ENCODE measurements around the gene PDCD7. TPM values are rescaled to one million over a fixed set of nuclear protein-coding genes. Genes with fewer than 3 reads are reported as not detected.
"Not testable (repeated sequence)": the region's sequence is repeated elsewhere in the genome, so short reads cannot be mapped to it uniquely, and the experiment has no call there.

Gene PDCD7
- total RNA-seq, 1 experiment from 2014 or later = 19.1 TPM

DNA sequence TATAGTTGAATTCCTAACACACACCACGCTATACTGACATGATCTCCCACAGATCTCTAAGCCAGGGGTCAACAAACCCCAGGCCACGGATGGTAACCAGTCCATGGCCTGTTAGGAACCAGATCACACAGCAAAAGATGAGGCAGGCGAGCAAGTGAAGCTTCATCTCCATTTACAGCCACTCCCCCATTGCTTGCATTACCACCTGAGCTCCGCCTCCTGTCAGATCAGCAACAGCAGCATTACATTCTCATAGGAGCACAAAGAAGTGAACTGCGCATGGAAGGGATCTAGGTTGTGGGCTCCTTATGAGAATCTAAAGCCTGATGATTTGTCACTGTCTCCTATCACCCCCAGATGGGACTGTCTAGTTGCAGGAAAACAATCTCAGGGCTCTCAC is 2.7 kb downstream of the PDCD7 start:
- no peak for DNase-seq (ENCODE audit: low read depth)

DNA sequence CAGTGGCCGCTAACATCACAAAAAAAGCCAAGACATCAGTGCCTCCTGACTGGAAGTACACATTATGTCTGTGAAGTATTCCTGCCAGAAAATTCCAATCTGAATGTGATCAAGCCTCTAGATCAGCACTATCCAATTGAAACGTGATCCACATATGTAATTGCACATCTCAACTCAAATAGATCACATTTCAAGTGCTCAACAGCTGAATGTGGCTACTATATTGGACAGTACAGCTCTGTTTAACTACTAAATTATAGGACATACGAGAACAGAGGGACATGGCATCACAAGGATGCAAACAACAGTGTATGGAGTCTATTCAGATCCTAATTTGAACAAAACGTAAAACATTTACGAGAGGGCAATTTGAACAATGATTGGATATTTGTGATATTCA is 18.1 kb downstream of the PDCD7 start:
- DNase-seq (ENCODE audit: low read depth) = no peak

DNA sequence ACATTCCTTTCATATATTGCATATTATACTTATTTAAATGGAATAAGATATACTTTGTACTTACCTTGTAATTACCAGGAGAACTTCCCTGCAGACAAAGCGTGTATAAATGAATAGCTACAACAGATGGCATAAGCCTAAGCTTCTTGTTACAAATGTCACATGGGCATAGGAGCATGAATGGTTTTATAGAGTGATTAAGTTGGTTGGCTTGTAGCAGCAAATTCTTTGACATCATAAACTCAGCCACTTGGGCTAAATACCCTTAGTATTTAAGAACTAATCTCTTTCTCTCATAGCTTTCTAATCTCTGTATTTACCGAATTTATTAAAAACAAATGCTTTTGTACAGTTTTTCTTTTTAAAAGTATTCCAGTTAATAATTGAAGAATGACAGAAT is 18.5 kb downstream of the PDCD7 start, which contains the start of gene UBAP1L:
Gene UBAP1L (minus strand): TSS at position 115 of the 400 bp plus-strand sequence. CDS start 8,985 bp downstream, outside the sequence.
- no peak for DNase-seq (ENCODE audit: low read depth)

DNA sequence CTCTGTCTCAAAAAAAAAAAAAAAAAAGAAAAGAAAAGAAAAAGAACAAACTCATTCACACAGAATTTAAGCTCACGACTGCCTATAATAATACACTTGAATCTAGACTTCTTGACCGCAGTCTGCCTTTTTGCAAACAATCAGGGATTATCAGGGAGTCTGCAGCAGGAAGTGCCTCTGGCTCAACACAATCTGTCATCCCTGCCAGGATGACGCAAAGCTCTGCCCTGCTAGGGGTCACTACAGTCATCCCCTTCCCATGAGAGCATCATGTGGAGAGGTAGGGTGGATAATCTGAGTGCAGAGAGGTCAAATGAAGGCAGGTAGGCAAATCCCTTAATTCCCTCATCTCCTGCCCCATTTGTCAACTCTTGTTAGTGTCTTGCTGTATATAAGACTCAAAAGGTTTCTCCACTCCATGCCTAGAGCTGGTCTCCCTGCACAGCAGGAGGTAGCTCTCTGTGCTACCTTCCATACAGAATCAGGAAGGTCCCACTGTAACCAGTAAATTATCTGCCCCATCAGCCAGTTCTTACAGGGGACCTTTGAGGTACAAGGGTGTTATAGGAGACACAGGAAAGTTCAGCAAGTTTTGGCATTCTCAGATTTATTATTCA is 22.8 kb downstream of the PDCD7 start:
- DNase-seq (ENCODE audit: low read depth) = peak; percentile 51

DNA sequence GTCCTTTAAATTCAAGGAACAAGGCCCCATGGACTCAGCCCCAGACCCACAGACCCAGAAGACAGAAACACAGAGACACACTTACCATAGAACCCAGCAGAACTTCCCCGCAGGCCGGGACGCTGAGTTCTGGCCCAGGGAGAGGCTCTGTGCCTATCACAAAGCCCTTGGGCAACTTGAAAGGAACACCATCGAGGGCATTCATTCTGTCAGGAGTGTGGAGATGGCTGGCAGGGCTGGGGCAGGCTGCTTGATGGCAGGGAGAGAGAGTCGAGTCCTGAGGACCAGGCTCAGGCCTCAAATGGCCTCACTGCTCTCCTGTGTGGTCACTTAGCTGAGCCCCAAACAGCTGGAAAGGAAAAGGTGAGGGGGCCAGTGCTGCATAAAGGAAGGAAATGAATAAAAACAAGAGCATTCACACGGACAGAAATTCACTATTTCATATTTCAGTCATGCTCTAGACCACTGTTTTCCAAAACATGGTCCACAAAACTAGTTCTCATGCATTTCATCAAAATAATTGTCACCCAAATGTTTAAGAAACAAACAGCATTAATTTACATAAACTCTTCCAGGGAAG is 27.5 kb downstream of the PDCD7 start:
- DNase-seq (ENCODE audit: low read depth) = no peak

DNA sequence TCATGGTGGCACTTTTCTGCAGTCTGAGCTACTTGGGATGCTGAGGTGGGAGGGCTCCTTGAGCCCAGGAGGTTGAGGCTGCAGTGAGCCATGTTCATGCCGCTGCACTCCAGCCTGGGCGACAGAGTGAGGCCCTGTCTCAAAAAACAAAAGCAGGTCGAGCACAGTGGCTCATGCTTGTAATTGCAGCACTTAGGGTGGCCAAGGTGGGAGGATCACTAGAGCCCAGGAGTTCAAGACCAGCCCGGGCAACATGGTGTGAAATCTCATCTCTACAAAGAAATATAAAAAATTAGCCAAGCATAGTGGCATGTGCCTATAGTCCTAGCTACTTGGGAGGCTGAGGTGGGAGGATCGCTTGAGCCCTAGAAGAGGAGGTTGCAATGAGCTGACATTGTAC is 28.6 kb downstream of the PDCD7 start:
- DNase-seq (ENCODE audit: low read depth) = no peak

DNA sequence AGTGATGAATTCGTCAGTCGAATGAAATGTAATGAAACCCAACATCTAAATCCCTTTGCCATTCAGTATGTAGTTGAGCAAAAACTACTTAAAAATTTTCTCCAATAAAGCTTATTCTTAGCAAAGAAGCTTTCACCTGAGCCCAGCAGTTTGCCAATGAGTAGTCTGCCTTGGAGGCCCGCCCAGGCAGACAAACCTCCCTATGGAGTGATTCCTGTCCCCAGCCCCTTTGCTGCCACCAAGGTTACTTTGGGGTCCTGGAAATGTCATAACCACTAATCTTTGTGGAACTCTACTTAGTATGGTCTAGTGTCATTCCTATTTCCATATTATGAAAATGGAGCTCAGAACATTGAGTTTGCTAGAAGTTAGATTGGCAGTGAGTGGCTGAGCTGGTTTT is 30.7 kb downstream of the PDCD7 start:
- DNase-seq (ENCODE audit: low read depth) = no peak

DNA sequence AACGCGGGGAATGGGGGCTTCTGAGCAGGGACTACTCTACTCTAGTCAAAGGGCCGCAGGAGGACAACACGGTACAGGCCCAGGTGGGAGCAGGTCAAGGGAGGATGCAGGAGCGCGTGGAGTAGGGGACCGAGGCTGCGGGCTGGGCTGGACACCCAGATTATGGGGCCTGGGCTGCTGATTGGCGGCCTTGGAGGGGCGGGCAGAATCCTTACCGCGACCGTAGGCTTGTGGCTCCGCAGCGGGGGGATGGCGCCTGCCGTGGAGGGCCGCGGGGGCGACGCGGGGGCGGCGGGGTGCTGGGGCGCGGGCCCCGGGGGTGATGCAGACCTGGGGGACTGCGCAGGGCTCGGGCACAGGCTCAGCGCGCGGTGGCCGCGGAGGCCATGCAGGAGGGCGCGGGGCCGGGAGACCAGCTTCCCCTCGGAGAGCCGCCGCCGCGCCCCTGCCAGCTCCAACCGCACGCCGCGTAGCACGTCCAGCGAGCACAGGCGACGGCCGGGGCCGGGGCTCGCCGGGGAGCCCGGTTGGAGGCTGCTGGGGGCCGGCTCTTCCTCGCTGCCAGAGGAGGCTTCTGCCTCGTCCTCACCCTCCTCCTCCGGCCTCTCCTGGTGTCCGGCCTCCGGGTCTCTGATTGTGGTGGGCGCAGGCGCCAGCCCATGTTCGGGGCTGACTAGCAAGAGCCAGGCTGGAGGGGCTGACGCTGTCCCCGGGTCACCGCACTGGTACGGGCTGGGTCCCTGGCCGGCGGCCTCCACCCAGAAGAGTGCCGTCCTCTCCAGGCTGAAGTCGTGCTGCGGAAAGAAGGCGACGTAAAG is 31.5 kb downstream of the PDCD7 start:
- no peak for DNase-seq (ENCODE audit: low read depth)

DNA sequence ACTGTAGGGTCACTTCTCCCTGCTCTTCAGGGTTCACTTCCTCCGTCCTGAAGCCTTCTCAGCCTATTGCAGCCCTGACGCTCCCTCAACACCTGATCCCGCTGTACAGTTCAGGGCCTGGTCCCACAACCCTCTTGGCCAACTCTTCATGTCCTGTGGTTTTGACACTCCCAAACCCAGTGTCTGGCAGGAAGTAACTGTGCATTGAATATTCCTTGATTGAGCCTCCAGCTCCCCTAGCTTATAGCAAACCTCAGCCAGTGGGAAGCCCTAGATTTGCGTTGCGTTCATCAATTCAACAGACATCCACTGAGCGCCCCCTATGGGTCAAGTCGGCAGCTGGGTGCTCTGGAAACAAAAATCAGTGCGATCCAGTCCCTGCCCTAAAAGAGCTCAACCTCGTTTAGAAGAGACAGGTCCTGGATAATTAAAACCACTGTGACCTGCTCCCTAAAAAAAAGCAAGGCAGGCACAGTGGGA is 32.2 kb downstream of the PDCD7 start:
- peak; percentile 24 for DNase-seq (ENCODE audit: low read depth)

DNA sequence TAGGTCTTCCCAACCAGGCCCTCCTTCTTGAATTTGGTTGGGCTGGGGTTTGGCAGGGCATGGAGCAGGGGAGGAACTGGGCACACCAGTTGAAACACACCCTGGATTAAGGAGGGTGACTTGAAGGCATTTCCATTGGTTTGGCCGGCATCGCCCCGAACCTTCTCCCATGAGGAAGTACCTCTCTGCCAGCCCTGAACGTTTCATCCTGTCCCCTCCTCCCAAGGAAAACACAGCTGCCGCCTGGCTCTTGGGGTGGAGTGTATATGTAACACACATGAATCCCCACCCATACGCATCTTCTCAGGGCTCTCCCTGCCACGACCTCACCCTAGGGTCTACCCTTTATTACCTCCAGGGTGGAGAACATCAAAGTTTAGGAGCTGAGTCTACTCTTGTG is 33.2 kb downstream of the PDCD7 start:
- DNase-seq (ENCODE audit: low read depth) = no peak

DNA sequence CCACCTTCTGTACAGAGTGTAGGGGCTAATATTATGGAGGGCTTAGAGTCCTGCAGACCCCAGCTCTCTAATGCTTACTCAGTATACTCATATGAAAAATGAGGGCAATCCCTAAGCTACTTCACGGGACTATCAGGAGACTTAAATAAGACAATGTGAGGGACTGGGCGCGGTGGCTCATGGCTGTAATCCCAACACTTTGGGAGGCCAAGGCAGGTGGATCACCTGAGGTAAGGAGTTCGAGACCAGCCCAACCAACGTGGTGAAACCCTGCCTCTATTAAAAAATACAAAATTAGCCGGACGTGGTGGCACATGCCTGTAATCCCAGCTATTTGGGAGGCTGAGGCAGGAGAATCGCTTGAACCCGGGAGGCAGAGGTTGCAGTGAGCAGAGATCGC is 33.8 kb downstream of the PDCD7 start:
- not testable (repeated sequence) for DNase-seq (ENCODE audit: low read depth)

DNA sequence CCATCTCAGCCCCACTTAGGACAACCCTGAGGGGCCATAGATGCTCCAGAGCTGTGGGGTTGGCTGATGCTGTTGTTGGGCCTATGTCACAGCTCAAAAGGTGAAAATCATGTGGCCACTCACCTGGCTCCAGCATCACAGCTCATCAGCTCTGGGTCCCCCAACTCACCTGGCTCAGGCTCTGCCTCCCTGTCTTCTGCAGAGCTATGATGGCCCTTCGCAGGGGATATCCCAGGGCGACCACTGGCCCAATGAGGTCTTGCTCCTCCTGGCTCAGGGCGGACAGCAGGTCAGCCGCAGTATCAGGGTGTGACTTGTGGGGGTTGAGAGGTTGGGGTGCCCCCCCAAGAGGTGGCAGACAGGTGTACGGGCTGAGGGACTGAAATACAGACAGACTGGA is 34.3 kb downstream of the PDCD7 start:
- DNase-seq (ENCODE audit: low read depth) = no peak

DNA sequence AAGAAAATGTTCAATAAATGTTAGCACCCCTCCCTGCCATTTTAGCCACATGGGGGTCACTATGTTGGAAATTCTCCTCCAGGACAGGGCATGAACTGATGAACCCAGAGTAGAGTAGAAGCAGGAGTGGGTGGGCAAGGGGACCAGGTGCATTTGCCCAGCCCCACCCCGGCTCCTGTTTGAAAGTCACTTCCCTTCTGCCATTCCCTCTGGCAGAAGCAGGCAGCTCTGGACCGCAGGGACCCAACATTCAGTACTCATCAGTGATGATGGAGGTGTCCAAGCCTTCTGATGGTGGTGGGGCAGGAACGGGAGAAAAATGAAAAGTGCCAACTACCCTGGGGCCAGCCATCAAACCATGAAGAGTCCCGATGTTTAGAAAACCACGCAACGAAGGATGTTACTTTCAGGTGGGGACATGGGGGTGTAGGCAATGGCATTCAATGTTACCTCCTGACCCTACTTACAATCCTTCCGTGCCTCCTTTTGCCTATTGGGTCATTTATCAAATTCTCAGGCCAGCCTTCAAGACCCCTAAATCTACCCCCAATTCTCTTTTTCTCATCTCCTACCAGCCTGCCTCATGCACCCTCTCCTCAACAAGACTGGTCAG is 35.9 kb downstream of the PDCD7 start:
- DNase-seq (ENCODE audit: low read depth) = no peak

DNA sequence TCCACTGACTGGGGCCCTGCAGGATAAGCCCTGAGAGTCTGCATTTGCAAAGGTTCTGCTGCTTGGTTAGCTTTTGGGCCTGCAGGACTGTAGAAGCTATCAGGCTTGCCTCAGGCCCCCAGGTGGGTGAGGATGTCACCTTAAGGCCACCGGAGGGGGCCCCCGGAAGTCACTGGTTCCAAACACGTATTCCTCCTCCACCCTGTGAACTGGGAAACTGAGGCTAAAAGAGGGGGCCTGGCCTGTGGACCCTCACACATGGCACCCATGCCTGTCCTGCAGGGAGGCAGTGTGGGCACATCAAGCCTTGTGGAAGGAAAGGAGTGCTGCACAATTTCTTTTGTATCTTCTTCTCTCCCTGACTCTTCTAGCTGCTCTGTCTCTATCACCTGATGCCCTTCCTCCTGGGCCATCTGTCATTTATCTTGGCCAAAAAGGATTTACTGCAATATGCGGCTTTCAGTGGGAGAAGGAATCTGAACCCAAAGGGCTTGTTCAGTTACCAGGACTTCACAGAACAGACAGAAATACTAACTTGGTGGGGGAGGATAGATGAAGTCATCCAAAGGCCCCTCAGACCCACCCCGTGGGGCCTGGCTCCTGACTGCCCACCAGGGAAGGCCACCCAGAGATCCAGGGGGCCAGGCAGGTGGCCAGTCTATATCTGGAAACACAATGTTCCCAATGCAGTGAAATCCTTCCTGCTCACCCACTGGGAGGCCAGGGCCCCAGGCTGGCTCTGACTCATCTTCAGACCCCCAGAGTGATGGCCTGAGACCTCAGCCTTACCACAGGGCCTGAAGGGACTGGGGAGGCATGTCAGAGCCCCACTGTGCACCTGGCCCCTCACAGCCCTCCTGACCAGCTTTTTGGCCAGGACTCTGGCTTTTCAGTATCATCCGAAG is 36.9 kb downstream of the PDCD7 start:
- no peak for DNase-seq (ENCODE audit: low read depth)

DNA sequence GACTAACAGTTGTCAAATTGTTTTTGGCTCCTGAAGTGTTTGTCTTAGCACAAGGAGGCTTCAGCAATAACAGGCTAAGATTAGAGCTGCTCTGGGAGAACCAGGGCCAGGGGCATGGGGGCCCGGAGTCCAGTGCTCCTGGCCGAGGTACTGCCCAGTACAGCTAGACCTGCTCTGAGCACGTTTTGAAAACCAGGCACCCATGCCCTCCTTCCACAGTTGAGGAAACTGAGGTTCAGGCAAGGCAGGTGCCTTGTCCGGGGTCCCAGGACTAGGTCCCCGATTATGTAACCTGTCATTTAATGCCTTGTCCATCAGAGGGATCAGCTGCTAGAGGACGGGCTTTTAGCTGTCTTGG is 37.9 kb downstream of the PDCD7 start:
- no peak for DNase-seq (ENCODE audit: low read depth)

DNA sequence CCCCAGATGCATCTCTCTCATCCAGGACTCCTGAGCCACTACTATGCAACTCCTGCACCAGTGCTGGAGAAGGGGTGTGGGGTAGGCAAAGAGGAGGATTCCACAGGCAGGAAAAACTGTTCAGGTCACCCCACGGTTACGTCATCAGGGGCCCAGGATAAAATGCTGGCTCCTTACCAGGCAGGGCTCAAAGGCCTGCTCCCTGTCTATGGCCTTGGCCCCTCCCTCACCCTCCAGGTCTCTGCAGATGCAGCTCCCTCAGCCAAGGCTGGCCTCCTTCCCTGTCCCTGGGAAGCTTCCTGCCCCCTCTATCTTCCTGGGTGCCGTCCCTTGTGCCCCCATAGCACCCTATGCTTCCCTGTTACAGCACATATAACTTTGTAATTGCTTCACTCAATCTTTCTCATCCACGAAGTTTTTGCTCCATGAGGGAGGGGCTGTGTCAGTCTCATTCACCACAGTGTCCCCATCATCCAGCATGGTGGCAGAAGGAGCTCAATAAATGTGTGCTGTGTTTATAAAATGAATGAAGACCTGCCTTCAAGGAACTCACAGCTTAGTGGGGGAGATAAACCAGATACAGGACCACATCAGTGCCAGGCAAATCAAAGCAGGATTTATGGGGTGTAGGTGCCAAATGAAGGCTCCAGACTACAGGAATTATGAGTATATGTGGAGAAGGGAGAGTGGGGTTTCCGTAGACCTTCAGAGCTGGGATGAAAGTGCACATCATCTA is 38.4 kb downstream of the PDCD7 start:
- no peak for DNase-seq (ENCODE audit: low read depth)

DNA sequence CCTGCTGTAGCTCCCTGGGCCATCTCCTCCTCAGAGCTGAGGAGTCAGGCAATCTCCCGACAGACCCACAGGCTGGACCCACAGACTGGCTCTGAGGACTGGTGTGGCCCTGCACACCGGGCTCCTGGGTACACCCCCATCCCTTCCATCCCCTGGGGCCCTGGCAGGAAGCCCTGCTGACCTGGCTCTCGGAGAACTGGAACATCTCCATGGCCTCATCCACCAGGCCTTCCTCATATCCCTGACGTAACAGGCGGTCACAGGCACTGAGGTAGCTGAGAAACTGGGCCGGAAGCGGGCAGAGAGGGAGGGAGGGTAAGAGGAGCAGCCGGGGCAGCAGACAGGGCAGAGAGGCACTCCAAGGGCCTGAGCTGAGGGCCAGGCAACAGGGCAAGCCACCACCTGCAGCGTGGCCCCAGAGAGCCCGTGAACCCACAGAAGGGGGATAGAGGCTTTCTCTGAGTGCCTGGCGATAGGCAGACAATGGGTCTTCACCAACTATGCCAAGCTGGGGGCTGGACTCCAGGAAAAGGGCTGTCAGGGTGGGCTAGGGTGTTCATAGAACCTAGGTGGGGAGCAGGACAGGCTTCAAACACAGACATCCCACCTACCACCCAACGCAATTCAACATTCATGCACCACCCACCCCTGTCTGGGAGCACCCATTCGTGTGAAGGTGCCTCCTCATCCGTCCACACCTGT is 39.2 kb downstream of the PDCD7 start:
- no peak for DNase-seq (ENCODE audit: low read depth)

DNA sequence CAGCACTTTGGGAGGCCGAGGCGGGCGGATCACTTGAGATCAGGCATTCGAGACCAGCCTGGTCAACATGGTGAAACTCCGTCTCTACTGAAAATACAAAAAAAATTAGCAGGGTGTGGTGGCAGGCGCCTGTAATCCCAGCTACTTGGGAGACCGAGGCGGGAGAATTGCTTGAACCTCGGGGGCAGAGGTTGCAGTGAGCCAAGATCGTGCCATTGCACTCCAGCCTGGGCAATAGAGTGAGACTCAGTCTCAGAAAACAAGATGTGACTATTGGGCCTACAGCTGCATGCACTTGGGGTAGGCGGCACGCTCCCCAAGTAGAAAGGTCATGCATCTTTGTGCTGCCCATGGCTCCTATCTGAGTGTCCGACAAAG is 39.8 kb downstream of the PDCD7 start:
- DNase-seq (ENCODE audit: low read depth) = not testable (repeated sequence)

DNA sequence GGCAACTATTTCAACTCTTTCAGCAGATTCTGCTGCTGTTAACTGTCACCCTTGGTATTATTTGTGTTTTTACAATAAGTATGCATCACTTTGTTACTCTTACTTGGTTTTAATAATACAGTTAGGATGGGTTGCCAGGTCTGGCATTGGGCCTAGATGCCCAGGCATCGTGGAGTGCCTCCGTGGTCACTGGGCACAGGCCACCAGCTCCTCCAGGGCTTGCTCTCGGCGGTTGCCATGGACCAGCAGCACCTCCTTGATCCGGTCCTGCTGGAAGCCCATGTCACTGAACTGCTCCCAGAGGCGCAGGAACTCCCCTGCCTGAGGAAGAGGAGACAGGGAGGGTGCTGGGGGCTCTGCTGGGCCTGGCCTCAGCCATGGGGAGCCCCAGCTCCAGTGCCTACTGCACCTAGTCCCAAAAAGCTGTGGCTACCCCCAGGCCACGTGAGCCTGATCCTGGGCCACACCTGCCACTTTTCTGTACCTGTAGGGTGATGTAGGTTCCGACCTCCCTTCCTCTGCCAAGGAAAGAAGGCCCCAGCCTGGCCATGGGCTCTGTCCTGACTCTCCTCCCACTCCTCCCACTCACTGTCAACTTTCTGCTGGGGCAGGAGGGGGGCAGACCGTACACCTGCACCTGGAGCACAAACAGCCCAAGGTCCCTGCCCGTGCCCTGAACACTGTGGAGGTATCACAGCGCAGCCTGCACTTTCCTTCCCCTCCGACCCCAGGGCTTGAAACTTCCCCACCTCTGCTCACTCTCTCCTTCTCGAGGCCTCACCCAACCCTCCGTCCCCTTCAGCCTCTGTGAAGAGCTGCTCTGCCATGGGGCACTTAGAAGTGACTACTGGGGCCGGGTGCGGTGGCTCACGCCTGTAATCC is 40.5 kb downstream of the PDCD7 start:
- DNase-seq (ENCODE audit: low read depth) = no peak

Measured in RPMI7951 (cell line).